GM18861 (cell line): ENCODE results near the gene KLRD1.
"Not testable (repeated sequence)": the region's sequence is repeated elsewhere in the genome, so short reads cannot be mapped to it uniquely, and the experiment has no call there.

Experiments used
- ATAC-seq: cut with Tn5 transposase; IDR thresholded peaks from one replicate; pipeline ENCODE4 v1.9.1; 2021; ENCODE audit not compliant: unreplicated experiment

The KLRD1 gene

GRCh38 chr12:10368206-10369171 is 60.8 kb downstream of the KLRD1 start:
- ATAC-seq: no peak

GRCh38 chr12:10369557-10370415 is 62.1 kb downstream of the KLRD1 start:
- ATAC-seq: no peak

- not testable (repeated sequence) for ATAC-seq
Observed at GRCh38 chr12:10371893-10372535, 64.3 kb downstream of the KLRD1 start.

- no peak for ATAC-seq
Observed at GRCh38 chr12:10372559-10372958, 64.9 kb downstream of the KLRD1 start.

GRCh38 chr12:10374624-10375018 is 67.0 kb downstream of the KLRD1 start:
- ATAC-seq: no peak

- not testable (repeated sequence) for ATAC-seq
Observed at GRCh38 chr12:10378737-10379136, 71.1 kb downstream of the KLRD1 start.
